Panc1 (cell line): ENCODE results near the gene CD4. TPM values are rescaled to one million over a fixed set of nuclear protein-coding genes. Genes with fewer than 3 reads are reported as not detected.
"Not testable (repeated sequence)": the region's sequence is repeated elsewhere in the genome, so short reads cannot be mapped to it uniquely, and the experiment has no call there.

Experiments used
- ATAC-seq: fragments of 200-7000 bp; cut with Tn5 transposase; 2 replicates; pipeline ENCODE4 v1.9.1; 2020; ENCODE audit warnings: mild to moderate bottlenecking, moderate library complexity
- BruUV-seq: library from RNA; stranded (reverse); fragments of 400-500 nt; replicated peaks from 2 replicates; lab custom pipeline; 2021; lab: Mats Ljungman, UMichigan
- CTCF ChIA-PET: fragments of 300-600 bp; sonication (Branson Sonifier 250); formaldehyde crosslinking; loops from one replicate; lab custom pipeline; 2022; ENCODE audit warnings: antibody characterized with exemption; lab: Charles Lee
- POLR2A ChIA-PET: fragments of 300-600 bp; sonication (Branson Sonifier 250); formaldehyde crosslinking; loops from one replicate; lab custom pipeline; 2022; ENCODE audit warnings: antibody characterized with exemption; lab: Charles Lee
- DNase-seq: peaks from one replicate; pipeline ENCODE4 v3.0.0-alpha.2; 2010; ENCODE audit warnings: low read depth, low spot score
- H3K27ac ChIP-seq: 2 replicates; pipeline ENCODE4 v1.5.1; 2011; ENCODE audit warnings: mild to moderate bottlenecking, low read length, inconsistent platforms
- H3K27me3 ChIP-seq: fragments of 200-500 bp; sonication (Bioruptor generic); 2 replicates; pipeline ENCODE4 v1.6.0; 2014; ENCODE audit warnings: low read length, inconsistent platforms; ENCODE audit not compliant: control insufficient read depth, insufficient read depth
- H3K36me3 ChIP-seq: fragments of 200-500 bp; sonication (Bioruptor generic); 2 replicates; pipeline ENCODE4 v1.5.1; 2014; ENCODE audit warnings: inconsistent platforms, mild to moderate bottlenecking, low read length, moderate library complexity; ENCODE audit not compliant: control insufficient read depth, insufficient read depth
- H3K4me1 ChIP-seq: 2 replicates; pipeline ENCODE4 v1.5.1; 2011; ENCODE audit warnings: inconsistent platforms, mild to moderate bottlenecking, low read length, moderate library complexity; ENCODE audit not compliant: control insufficient read depth, insufficient read depth
- H3K4me3 ChIP-seq, 2 experiments: 2 replicates each; pipeline ENCODE4 v1.5.1; 2011 to 2012; ENCODE audit warnings: low read depth in 2 of 2, low read length in 2 of 2, mild to moderate bottlenecking in 2 of 2, inconsistent platforms in 1 of 2, moderate library complexity in 1 of 2
- H3K9me3 ChIP-seq: fragments of 200-500 bp; sonication (Bioruptor generic); 2 replicates; pipeline ENCODE4 v1.5.1; 2014; ENCODE audit warnings: low read depth, mild to moderate bottlenecking, inconsistent platforms, low read length, moderate library complexity; ENCODE audit not compliant: control insufficient read depth, insufficient read depth
- CTCF ChIP-seq: fragments of 450-650 bp; IDR thresholded peaks from 2 replicates; pipeline ENCODE4 v1.5.1; 2017; ENCODE audit warnings: mild to moderate bottlenecking
- POLR2AphosphoS5 ChIP-seq: IDR thresholded peaks from 2 replicates; pipeline ENCODE4 v1.6.1; 2012; ENCODE audit warnings: mild to moderate bottlenecking, low read depth, low read length, moderate library complexity
- REST ChIP-seq, 2 experiments: IDR thresholded peaks; 2 replicates each; pipeline ENCODE4 v1.6.1; 2011 to 2012; ENCODE audit warnings: low read depth in 2 of 2, control low read depth in 1 of 2, low read length in 1 of 2, mild to moderate bottlenecking in 1 of 2, moderate library complexity in 1 of 2; ENCODE audit not compliant: insufficient read depth in 1 of 2
- SIN3A ChIP-seq: IDR thresholded peaks from 2 replicates; pipeline ENCODE4 v1.6.1; 2012; ENCODE audit warnings: low read depth, mild to moderate bottlenecking, low read length, moderate library complexity, borderline replicate concordance; ENCODE audit not compliant: insufficient read depth
- TCF7L2 ChIP-seq: IDR thresholded peaks from 2 replicates; pipeline ENCODE4 v1.6.1; 2011; ENCODE audit warnings: mild to moderate bottlenecking, low read depth, low read length, inconsistent platforms
- in situ Hi-C: cut with HindIII; loops from 2 replicates; pipeline ENCODE4 v1.10.0; 2016; ENCODE audit warnings: low sequenced_read_pairs, low pct_unique_long_range_greater_than_20kb
- intact Hi-C: fragments of 100-400 bp; cut with micrococcal nuclease; formaldehyde crosslinking; loops from one replicate; pipeline ENCODE4 v1.10.0; 2022; ENCODE audit not compliant: unreplicated experiment
- total RNA-seq: library from RNA; stranded (reverse); gene quantifications from one replicate; pipeline ENCODE4 v1.2.1, GENCODE V29; 2021; ENCODE audit not compliant: unreplicated experiment

The CD4 gene
- total RNA-seq, 1 experiment from 2014 or later = 0.23 TPM

DNA sequence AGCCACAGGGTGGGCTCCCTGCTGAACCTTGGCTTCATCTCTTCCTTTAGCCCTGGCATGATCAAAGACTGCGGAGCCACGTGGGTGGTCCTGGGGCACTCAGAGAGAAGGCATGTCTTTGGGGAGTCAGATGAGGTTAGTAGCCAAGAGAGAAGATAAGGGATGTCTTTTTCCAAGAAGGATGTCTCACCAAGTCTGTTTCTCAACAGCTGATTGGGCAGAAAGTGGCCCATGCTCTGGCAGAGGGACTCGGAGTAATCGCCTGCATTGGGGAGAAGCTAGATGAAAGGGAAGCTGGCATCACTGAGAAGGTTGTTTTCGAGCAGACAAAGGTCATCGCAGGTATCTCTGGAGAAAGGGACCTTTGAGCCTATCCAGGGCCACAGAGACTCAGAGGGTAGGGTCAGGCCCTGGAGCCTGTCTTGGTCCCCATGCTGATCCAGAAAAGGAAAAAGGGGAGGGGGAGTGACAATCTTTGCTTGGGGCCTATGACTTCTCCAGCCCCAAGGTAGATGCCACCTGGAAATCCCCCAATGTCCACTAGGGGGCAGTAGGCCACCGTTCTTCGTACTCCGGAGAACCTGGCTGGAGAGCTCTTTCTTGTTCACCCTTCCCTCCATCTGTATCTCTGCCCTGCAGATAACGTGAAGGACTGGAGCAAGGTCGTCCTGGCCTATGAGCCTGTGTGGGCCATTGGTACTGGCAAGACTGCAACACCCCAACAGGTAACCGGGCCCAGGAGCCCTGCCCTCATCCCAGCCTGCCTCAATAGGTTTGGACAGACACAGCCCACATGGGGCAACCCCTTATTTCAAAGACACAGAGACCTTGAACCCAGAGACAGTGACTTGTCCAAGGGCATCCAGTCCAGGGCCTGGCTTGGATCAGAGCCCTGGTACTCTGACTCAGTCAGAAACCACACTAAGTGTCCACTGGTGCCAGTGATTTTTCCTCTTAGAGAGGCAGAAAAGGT is 80.0 kb downstream of the CD4 start:
- DNase-seq (no peak), ATAC-seq (no peak)
- peaks cover 6% of the 10 kb centered on the region; the same call in 1 of the 2 replicates for H3K36me3 ChIP-seq
- TF ChIP-seq REST (IDR thresholded peaks at IDR 0.05; ENCODE audit: insufficient read depth in 1 of 2, low read depth in 2 of 2, low read length in 1 of 2) (no peak), CTCF (peak; percentile 85), POLR2AphosphoS5 (0 out of 2 replicates have a peak, but pooled peaks have one; percentile 33), SIN3A (no peak), TCF7L2 (no peak)
- peaks cover 28% of the 10 kb centered on the region for H3K4me1 ChIP-seq
- BruUV-seq = no TSS peak
- H3K9me3 ChIP-seq = no peaks in the 10 kb centered on the region
- intact Hi-C loops = no loop called here
- peak overlapping the region; percentile 72 for H3K27ac ChIP-seq
- no peaks in the 10 kb centered on the region for H3K27me3 ChIP-seq
- in situ Hi-C loops = no loop called here
- POLR2A ChIA-PET = interaction anchor here (0.6 to 1.3 kb wide), 2 partner anchors 65 to 445 kb away, joined by 4 to 5 read pairs; no protein-coding TSS in a partner anchor
- CTCF ChIA-PET = interaction anchor here (0.5 to 1.3 kb wide), 2 partner anchors 14 to 22 kb away, joined by 3 to 4 read pairs; no protein-coding TSS in a partner anchor
- peak overlapping the region; percentile 61 to 92 for H3K4me3 ChIP-seq

DNA sequence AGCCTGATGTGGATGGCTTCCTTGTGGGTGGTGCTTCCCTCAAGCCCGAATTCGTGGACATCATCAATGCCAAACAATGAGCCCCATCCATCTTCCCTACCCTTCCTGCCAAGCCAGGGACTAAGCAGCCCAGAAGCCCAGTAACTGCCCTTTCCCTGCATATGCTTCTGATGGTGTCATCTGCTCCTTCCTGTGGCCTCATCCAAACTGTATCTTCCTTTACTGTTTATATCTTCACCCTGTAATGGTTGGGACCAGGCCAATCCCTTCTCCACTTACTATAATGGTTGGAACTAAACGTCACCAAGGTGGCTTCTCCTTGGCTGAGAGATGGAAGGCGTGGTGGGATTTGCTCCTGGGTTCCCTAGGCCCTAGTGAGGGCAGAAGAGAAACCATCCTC is 81.0 kb downstream of the CD4 start:
- H3K27me3 ChIP-seq, H3K36me3 ChIP-seq, in situ Hi-C loops, intact Hi-C loops, ATAC-seq, H3K9me3 ChIP-seq, H3K4me3 ChIP-seq, DNase-seq, H3K27ac ChIP-seq: not testable (repeated sequence)
- POLR2A ChIA-PET = interaction anchor here (0.6 to 1.3 kb wide), 2 partner anchors 59 to 64 kb away, joined by 3 to 4 read pairs; no protein-coding TSS in a partner anchor
- BruUV-seq = TSS peak; percentile 91
- CTCF ChIA-PET = interaction anchor here (0.6 to 0.7 kb wide), 3 partner anchors 10 to 59 kb away, joined by 4 read pairs; no protein-coding TSS in a partner anchor
- peaks cover 28% of the 10 kb centered on the region for H3K4me1 ChIP-seq

Other genes starting within 250 kb of the CD4 start
- 0.36 TPM for gene IFFO1, start 233.5 kb upstream of the CD4 start, total RNA-seq
- gene NOP2, start 221.2 kb upstream of the CD4 start, total RNA-seq = 90.3 TPM
- 123 TPM for gene CHD4, start 182.1 kb upstream of the CD4 start, total RNA-seq
- gene LPAR5, start 153.6 kb upstream of the CD4 start, total RNA-seq = not detected
- gene ACRBP, start 142.1 kb upstream of the CD4 start, total RNA-seq = 0.54 TPM
- 11.4 TPM for gene ING4, start 126.4 kb upstream of the CD4 start, total RNA-seq
- gene ZNF384, start 100.2 kb upstream of the CD4 start, total RNA-seq = 54.3 TPM
- 0.13 TPM for gene PIANP, start 88.7 kb upstream of the CD4 start, total RNA-seq
- gene COPS7A, start 65.5 kb upstream of the CD4 start, total RNA-seq = 37.5 TPM
- 175 TPM for gene MLF2, start 36.4 kb upstream of the CD4 start, total RNA-seq
- 395 TPM for gene PTMS, start 23.2 kb upstream of the CD4 start, total RNA-seq
- gene LAG3, start 17.0 kb upstream of the CD4 start, total RNA-seq = 2.7 TPM
- 1.3 TPM for gene GPR162, start 32.3 kb downstream of the CD4 start, total RNA-seq
- 11.0 TPM for gene P3H3, start 38.9 kb downstream of the CD4 start, total RNA-seq
- 0.21 TPM for gene GNB3, start 51.4 kb downstream of the CD4 start, total RNA-seq
- gene CDCA3, start 61.8 kb downstream of the CD4 start, total RNA-seq = 59.0 TPM
- 104 TPM for gene USP5, start 62.6 kb downstream of the CD4 start, total RNA-seq
- 693 TPM for gene TPI1, start 78.0 kb downstream of the CD4 start, total RNA-seq
- 11.6 TPM for gene SPSB2, start 83.8 kb downstream of the CD4 start, total RNA-seq
- gene LRRC23, start 115.3 kb downstream of the CD4 start, total RNA-seq = 6.5 TPM
- gene ENO2, start 125.1 kb downstream of the CD4 start, total RNA-seq = 33.5 TPM
- 82.3 TPM for gene ATN1, start 138.4 kb downstream of the CD4 start, total RNA-seq
- gene RNU7-1, start 154.3 kb downstream of the CD4 start, total RNA-seq = not detected
- 126 TPM for gene C12orf57, start 154.5 kb downstream of the CD4 start, total RNA-seq
- 13.7 TPM for gene PTPN6, start 161.8 kb downstream of the CD4 start, total RNA-seq
- gene PHB2, start 181.1 kb downstream of the CD4 start, total RNA-seq = 138 TPM
- 54.9 TPM for gene EMG1, start 181.4 kb downstream of the CD4 start, total RNA-seq
- gene LPCAT3, start 228.9 kb downstream of the CD4 start, total RNA-seq = 54.3 TPM